T-helper 17 cell (primary cell): ENCODE measurements around the gene PI16. TPM values are rescaled to one million over a fixed set of nuclear protein-coding genes. Genes with fewer than 3 reads are reported as not detected.
"Not testable (repeated sequence)": the region's sequence is repeated elsewhere in the genome, so short reads cannot be mapped to it uniquely, and the experiment has no call there.

ENCODE experiments used
- ATAC-seq: fragments of 150-1000 bp; cut with Tn5 transposase; 2 replicates; pipeline ENCODE4 v1.10.0; 2021; ENCODE audit warnings: mild to moderate bottlenecking, moderate library complexity
- DNase-seq, 3 donors: peaks; one replicate each; pipeline versions ENCODE4 v3.0.0 to v3.0.0-alpha.2; 2020 to 2021
- H3K9me3 ChIP-seq: one replicate; pipeline ENCODE4 v1.7.0; 2013; ENCODE audit warnings: low read length, mild to moderate bottlenecking; ENCODE audit not compliant: control insufficient read depth, poor library complexity, severe bottlenecking
- H3K27ac Mint-ChIP-seq: one replicate; pipeline ENCODE4 v1.8.0; 2022; ENCODE audit warnings: mild to moderate bottlenecking, moderate library complexity, mixed read lengths
- H3K27me3 Mint-ChIP-seq: one replicate; pipeline ENCODE4 v1.8.0; 2022; ENCODE audit warnings: mixed read lengths
- H3K36me3 Mint-ChIP-seq: one replicate; pipeline ENCODE4 v1.8.0; 2022; ENCODE audit warnings: low read depth, mixed read lengths
- H3K4me1 Mint-ChIP-seq: one replicate; pipeline ENCODE4 v1.8.0; 2022; ENCODE audit warnings: mild to moderate bottlenecking, mixed read lengths
- H3K4me3 Mint-ChIP-seq: one replicate; pipeline ENCODE4 v1.8.0; 2022; ENCODE audit warnings: mild to moderate bottlenecking, moderate library complexity, mixed read lengths
- total RNA-seq, 4 donors: library from RNA in 2 of 4; stranded (reverse) in 2 of 4; gene quantifications; one replicate each; pipeline ENCODE4 v1.2.3 and lab custom pipeline; 2022 to 2026

PI16 gene
- total RNA-seq, 2 donors from 2014 or later = 14.5 to 28.5 TPM

GRCh38 chr6:36990401-36990800, 35.9 kb downstream of the PI16 start:
- H3K4me1 Mint-ChIP-seq = peaks cover 15% of the 10 kb centered on the region
- not testable (repeated sequence) for H3K4me3 Mint-ChIP-seq, H3K36me3 Mint-ChIP-seq, H3K27me3 Mint-ChIP-seq, DNase-seq, ATAC-seq, H3K27ac Mint-ChIP-seq, H3K9me3 ChIP-seq

GRCh38 chr6:36997811-36998722, 43.5 kb downstream of the PI16 start:
- ATAC-seq = no peak
- Mint-ChIP-seq H3K36me3 (peaks cover 2% of the 10 kb centered on the region), H3K4me1 (peaks cover 10% of the 10 kb centered on the region), H3K27me3 (peaks cover 18% of the 10 kb centered on the region), H3K4me3 (no peak overlapping the region), H3K27ac (no peak overlapping the region)
- DNase-seq = no peak
- no peaks in the 10 kb centered on the region for H3K9me3 ChIP-seq

DNA sequence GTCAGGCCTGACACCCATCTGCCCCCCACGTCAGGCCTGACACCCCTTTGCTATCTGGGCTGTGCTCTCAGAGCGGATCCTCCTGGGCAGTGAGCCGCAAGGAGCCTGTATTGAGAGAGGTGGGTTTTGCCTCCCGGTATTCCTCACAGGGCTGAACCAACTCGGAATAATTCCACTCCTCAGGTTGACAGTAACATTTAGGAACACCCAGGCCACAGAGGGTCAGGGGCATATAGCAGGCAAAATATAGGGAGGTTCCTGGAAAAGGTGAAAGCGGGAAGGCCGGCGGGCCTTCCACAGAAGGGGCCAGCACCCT, 44.1 kb downstream of the PI16 start:
- no peak overlapping the region for H3K27ac Mint-ChIP-seq
- DNase-seq (no peak), ATAC-seq (no peak)
- H3K36me3 Mint-ChIP-seq = peaks cover 2% of the 10 kb centered on the region
- H3K27me3 Mint-ChIP-seq = peaks cover 18% of the 10 kb centered on the region
- H3K4me1 Mint-ChIP-seq = peaks cover 10% of the 10 kb centered on the region
- no peaks in the 10 kb centered on the region for H3K9me3 ChIP-seq
- H3K4me3 Mint-ChIP-seq = no peak overlapping the region

GRCh38 chr6:36999061-36999750, 44.7 kb downstream of the PI16 start:
- Mint-ChIP-seq H3K4me3 (no peak overlapping the region), H3K27me3 (peaks cover 18% of the 10 kb centered on the region)

GRCh38 chr6:36999751-37000125, 45.2 kb downstream of the PI16 start:
- peaks cover 10% of the 10 kb centered on the region for H3K4me1 Mint-ChIP-seq
- ATAC-seq = no peak

More at GRCh38 chr6:36999061-36999750, 44.7 kb downstream of the PI16 start:
- H3K36me3 Mint-ChIP-seq = peaks cover 2% of the 10 kb centered on the region
- ATAC-seq (no peak), DNase-seq (no peak)
- H3K27ac Mint-ChIP-seq = no peak overlapping the region
- peaks cover 10% of the 10 kb centered on the region for H3K4me1 Mint-ChIP-seq
- no peaks in the 10 kb centered on the region for H3K9me3 ChIP-seq

DNA sequence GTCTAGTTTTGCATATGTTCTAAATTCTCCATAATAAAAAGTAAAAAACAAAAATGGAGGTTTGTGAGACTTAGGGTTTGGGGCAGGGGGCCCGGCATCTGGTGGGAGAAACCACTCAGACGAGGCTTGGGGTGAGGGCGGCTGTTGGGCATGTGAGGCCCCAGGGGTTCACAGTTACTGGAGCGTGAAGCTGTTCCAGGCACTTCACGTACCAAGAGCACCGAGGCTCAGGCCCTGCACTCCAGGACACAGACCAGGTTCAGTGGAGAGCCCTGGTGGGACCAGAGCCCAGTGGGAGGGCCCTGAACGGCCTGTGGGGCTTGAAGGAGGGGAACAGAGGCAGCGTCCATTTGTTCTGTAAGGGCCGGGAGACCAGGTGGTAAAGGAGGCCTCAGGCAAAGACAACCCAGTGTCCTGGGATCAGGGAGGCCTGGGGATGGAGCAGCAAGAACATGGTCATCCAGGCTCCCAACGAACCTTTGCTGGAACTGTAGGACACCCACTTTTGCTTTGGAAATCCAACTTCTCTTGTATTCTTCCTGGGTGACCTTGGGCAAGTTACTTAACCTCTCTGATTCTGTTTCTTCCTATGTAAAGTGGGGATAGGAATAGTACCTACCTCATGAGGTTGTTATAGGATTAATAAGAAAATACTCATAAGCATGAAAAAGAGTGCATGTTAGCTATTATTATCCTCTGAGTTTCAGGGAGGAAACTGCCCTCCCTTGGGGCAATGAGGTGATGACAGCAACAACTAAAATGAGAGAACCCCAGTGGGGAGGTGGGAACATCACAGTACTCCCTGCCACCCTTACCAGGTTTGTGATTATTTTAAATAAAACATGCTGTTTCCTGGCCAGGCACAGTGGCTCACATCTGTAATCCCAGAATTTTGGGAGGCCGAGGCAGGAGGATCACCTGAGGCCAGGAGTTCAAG, 49.8 kb downstream of the PI16 start:
- Mint-ChIP-seq H3K4me3 (peak overlapping the region; percentile 19), H3K27ac (peak overlapping the region; percentile 72)
- peak; percentile 34 for ATAC-seq

More at GRCh38 chr6:36999751-37000125, 45.2 kb downstream of the PI16 start:
- no peak for DNase-seq
- H3K27me3 Mint-ChIP-seq = peaks cover 18% of the 10 kb centered on the region
- no peak overlapping the region for H3K27ac Mint-ChIP-seq
- peaks cover 2% of the 10 kb centered on the region for H3K36me3 Mint-ChIP-seq
- H3K9me3 ChIP-seq = no peaks in the 10 kb centered on the region
- no peak overlapping the region for H3K4me3 Mint-ChIP-seq

DNA sequence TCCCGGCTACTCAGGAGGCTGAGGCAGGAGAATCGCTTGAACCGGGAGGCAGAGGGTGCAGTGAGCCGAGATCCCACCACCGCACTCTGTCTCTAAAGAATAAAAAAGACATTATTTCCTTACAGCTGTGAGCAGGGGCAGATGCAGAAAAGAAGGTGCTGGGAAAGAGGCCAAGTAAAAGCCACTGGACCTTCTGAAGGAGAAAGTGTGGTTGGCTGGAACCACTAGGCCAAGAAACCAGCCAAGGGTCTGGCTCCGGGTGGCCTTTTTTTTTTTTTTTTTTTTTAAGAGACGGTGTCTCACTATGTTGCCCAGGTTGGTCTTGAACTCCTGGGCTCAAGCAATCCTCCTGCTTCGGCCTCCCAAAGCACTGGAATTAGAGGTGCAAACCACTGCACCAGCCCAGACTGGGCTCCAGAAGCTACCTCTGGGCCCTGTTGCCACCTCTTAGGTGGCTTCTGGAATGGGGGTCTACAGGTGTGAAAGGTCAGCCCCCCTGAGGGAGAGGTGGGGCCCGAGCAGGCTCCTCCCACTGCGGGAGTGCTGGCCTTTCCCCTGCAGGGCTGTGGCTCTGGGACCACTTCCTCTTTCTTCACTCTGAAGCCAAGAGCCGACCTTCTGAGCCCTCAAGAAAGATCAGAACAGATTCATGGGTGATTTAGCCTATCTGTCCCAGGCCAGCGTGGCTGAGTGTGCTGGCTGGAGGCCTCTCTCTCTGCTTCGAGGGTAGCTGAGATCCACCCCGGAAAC, 50.7 kb downstream of the PI16 start, which contains the start of gene FGD2:
TSS of gene FGD2 (plus strand) at position 595 of the 750 bp plus-strand sequence. CDS start 163 bp downstream, outside the sequence.
- ATAC-seq = peak; percentile 59
- no peak for DNase-seq

More for the DNA sequence above, 49.8 kb downstream of the PI16 start:
- H3K36me3 Mint-ChIP-seq = no peaks in the 10 kb centered on the region
- no peaks in the 10 kb centered on the region for H3K9me3 ChIP-seq
- H3K4me1 Mint-ChIP-seq = peaks cover 22% of the 10 kb centered on the region
- DNase-seq = no peak
- no peaks in the 10 kb centered on the region for H3K27me3 Mint-ChIP-seq

DNA sequence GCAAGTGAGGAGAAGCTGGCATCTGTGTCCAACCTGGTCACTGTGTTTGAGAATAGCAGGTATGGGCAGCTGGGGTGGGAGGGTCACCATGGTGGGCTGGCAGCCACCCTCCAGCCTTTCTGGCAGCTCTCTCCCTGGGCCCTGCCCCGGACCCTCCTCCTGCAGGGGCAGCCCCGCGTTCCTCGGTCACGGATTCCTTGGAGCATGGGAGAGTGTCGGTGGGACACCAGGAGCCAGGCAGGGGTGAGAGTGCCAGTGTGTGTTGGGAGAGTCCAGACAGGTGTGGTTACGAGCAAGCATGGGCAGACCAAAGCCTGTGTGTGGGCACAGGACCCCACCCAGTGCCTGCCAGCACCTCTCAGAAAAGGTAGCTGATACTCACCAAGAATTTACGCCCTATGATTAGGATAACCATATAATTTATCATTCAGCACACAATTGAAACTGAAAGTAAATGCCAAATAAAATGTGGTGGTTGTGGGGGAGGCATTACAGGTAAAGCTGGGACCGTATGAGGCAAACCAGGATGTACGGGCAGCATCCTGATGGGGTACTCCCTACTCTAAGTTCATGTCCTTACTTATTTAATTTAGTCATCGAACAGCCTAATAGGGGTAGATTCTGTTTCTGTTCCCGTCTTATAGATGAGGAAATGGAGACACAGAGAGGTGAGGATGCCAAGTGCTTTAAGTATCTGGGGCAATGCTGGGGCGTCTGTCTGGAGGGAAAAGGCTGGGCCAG, 51.5 kb downstream of the PI16 start:
- Mint-ChIP-seq H3K27me3 (no peaks in the 10 kb centered on the region), H3K36me3 (no peaks in the 10 kb centered on the region), H3K4me1 (peaks cover 20% of the 10 kb centered on the region), H3K27ac (peak overlapping the region; percentile 89), H3K4me3 (peak overlapping the region; percentile 91)
- no peaks in the 10 kb centered on the region for H3K9me3 ChIP-seq
- peak; percentile 55 for ATAC-seq
- DNase-seq = no peak

More for the DNA sequence above, 50.7 kb downstream of the PI16 start, which contains the start of gene FGD2:
- peak within 1 kb of the TSS; percentile 91 for H3K4me3 Mint-ChIP-seq
- H3K36me3 Mint-ChIP-seq = no peaks in the 10 kb centered on the region
- no peaks in the 10 kb centered on the region for H3K27me3 Mint-ChIP-seq
- H3K4me1 Mint-ChIP-seq = peaks cover 20% of the 10 kb centered on the region
- peak within 1 kb of the TSS; percentile 89 for H3K27ac Mint-ChIP-seq
- no peaks in the 10 kb centered on the region for H3K9me3 ChIP-seq

GRCh38 chr6:37006793-37007339, 52.3 kb downstream of the PI16 start:
- no peaks in the 10 kb centered on the region for H3K36me3 Mint-ChIP-seq
- no peaks in the 10 kb centered on the region for H3K27me3 Mint-ChIP-seq
- peak overlapping the region; percentile 91 for H3K4me3 Mint-ChIP-seq
- no peak for ATAC-seq
- peak overlapping the region; percentile 89 for H3K27ac Mint-ChIP-seq
- no peaks in the 10 kb centered on the region for H3K9me3 ChIP-seq
- H3K4me1 Mint-ChIP-seq = peaks cover 21% of the 10 kb centered on the region
- DNase-seq = no peak

DNA sequence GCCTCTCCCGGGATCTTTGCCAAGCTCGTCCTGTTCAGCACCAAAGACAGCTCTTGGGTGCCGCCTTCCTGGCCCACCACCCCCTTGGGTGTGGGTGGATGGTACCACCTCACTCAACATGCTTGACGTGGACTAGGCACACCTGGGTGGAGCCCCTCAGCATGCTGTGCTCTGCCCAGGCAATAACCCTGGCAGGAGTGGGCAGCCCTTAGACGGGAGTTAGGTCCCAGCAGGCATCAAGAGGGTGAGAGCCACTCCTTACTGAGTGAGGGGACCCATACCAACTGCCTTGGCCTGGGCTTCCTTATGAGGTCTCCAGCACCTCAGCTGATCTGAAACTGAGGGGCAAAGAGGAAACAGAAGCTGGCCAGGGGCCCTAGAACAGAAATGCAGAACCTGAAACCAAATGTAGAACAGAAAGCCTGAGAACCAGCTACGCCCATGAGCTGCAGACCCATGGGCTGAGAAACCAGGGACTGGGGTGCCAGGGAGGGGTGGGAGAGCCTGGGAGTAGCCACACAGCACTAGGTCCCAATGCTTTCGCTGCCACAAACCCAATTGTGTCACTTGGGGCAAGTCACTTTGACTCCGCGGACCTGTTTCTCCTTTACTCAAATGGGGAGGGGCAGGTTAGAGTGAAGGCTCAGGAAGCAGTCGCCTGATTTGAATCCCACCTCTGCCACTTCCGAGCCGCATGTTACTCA, 53.0 kb downstream of the PI16 start:
- H3K4me1 Mint-ChIP-seq = peaks cover 17% of the 10 kb centered on the region
- DNase-seq = no peak
- no peaks in the 10 kb centered on the region for H3K9me3 ChIP-seq
- H3K36me3 Mint-ChIP-seq = no peaks in the 10 kb centered on the region
- H3K4me3 Mint-ChIP-seq = peak overlapping the region; percentile 63
- H3K27me3 Mint-ChIP-seq = no peaks in the 10 kb centered on the region
- peak overlapping the region; percentile 24 for H3K27ac Mint-ChIP-seq
- peak; percentile 29 for ATAC-seq
